A549 (cell line): ENCODE results near the gene ARHGEF28. TPM values are rescaled to one million over a fixed set of nuclear protein-coding genes. Genes with fewer than 3 reads are reported as not detected.

Experiments
- ATAC-seq, 2 experiments: fragments of 200-7000 bp in 1 of 2; fragments of >200 bp in 1 of 2; cut with Nextera tagmentation in 1 of 2; cut with Tn5 transposase in 1 of 2; 3 replicates each; pipeline versions ENCODE4 v1.8.0 to v1.9.1; 2018 to 2020; ENCODE audit warnings: mild to moderate bottlenecking in 1 of 2, moderate library complexity in 1 of 2
- CTCF ChIA-PET: fragments of 300-600 bp; sonication (Branson Sonifier 250); formaldehyde crosslinking; extraction: SDS; loops from one replicate; lab custom pipeline; 2021; ENCODE audit warnings: antibody characterized with exemption, inconsistent platforms; lab: Yijun Ruan, JAX
- POLR2A ChIA-PET: fragments of 350-600 bp; formaldehyde crosslinking; extraction: SDS; loops from one replicate; lab custom pipeline; 2021; ENCODE audit warnings: antibody characterized with exemption, inconsistent platforms; lab: Yijun Ruan, JAX
- DNase-seq, 2 experiments: peaks; one replicate each; pipeline versions ENCODE4 v3.0.0 to v3.0.0-alpha.2; 2011 to 2016; ENCODE audit warnings: low read depth in 1 of 2, low spot score in 1 of 2
- FAIRE-seq: peaks from 2 replicates; lab custom pipeline; 2011; peaks lifted over from hg19 to GRCh38; lab: Jason Lieb, UNC
- H3K27ac ChIP-seq, 2 experiments: fragments of >200 bp; sonication (Bioruptor Twin); formaldehyde crosslinking; 3 replicates each; pipeline ENCODE4 v1.5.1; 2016 to 2017
- H3K4me1 ChIP-seq: fragments of >200 bp; sonication (Bioruptor Twin); formaldehyde crosslinking; 3 replicates; pipeline ENCODE4 v1.6.1; 2016
- H3K4me2 ChIP-seq: fragments of >200 bp; sonication (Bioruptor Twin); formaldehyde crosslinking; 3 replicates; pipeline ENCODE4 v1.6.1; 2016
- H3K4me3 ChIP-seq: fragments of >200 bp; sonication (Bioruptor Twin); formaldehyde crosslinking; 3 replicates; pipeline ENCODE4 v1.5.1; 2016
- H3K9me3 ChIP-seq: fragments of >200 bp; sonication (Bioruptor Twin); formaldehyde crosslinking; 3 replicates; pipeline ENCODE4 v1.6.1; 2016
- CHD2 ChIP-seq: fragments of 150-350 bp; IDR thresholded peaks from 2 replicates; pipeline ENCODE4 v1.6.1; 2014; ENCODE audit warnings: low read length; ENCODE audit not compliant: partially characterized antibody
- CHD4 ChIP-seq: fragments of 200-600 bp; sonication (generic); IDR thresholded peaks from 2 replicates; pipeline ENCODE4 v1.6.1; 2016; ENCODE audit warnings: antibody characterized with exemption, mild to moderate bottlenecking, borderline replicate concordance
- EP300 ChIP-seq, 2 experiments: fragments of >200 bp; sonication (Bioruptor Twin); formaldehyde crosslinking; IDR thresholded peaks; 2 replicates in 1 of 2; 3 replicates in 1 of 2; pipeline ENCODE4 v1.6.1; 2016 to 2017
- HOXB13 ChIP-seq: fragments of 250-450 bp; sonication (Bioruptor Pico); IDR thresholded peaks from 2 replicates; pipeline ENCODE4 v1.5.0; 2020; ENCODE audit warnings: low read depth, mild to moderate bottlenecking, moderate library complexity
- HOXB5 ChIP-seq: fragments of 250-450 bp; sonication (Bioruptor Pico); IDR thresholded peaks from 2 replicates; pipeline ENCODE4 v1.5.0; 2020; ENCODE audit warnings: mild to moderate bottlenecking, moderate library complexity
- JUN ChIP-seq, 2 experiments: fragments of >200 bp; sonication (Bioruptor Twin); formaldehyde crosslinking; IDR thresholded peaks; 2 replicates in 1 of 2; 3 replicates in 1 of 2; pipeline ENCODE4 v1.6.1; 2016 to 2017
- MAFK ChIP-seq: fragments of 450-650 bp; IDR thresholded peaks from 2 replicates; pipeline ENCODE4 v1.6.1; 2014; ENCODE audit not compliant: partially characterized antibody
- NFE2L2 ChIP-seq: fragments of 150-350 bp; conservative IDR thresholded peaks from 2 replicates; pipeline ENCODE4 v1.6.1; 2014; ENCODE audit warnings: low read length
- NPAS2 ChIP-seq: fragments of 250-450 bp; sonication (Bioruptor Pico); IDR thresholded peaks from 2 replicates; pipeline ENCODE4 v1.8.0; 2022; ENCODE audit warnings: mild to moderate bottlenecking, moderate library complexity, borderline replicate concordance
- POLR2A ChIP-seq: IDR thresholded peaks from 2 replicates; pipeline ENCODE4 v1.6.1; 2012; ENCODE audit warnings: mild to moderate bottlenecking, low read length
- POLR2AphosphoS2 ChIP-seq: conservative IDR thresholded peaks from 2 replicates; pipeline ENCODE4 v1.6.1; 2012; ENCODE audit warnings: low read length, improper control_type of control experiment, inconsistent platforms
- SMC3 ChIP-seq: fragments of >200 bp; sonication (Bioruptor Twin); formaldehyde crosslinking; IDR thresholded peaks from 3 replicates; pipeline ENCODE4 v1.6.1; 2018; ENCODE audit warnings: inconsistent platforms
- TP53 ChIP-seq: fragments of 250-450 bp; sonication (Bioruptor Pico); IDR thresholded peaks from 2 replicates; pipeline ENCODE4 v1.5.0; 2021; ENCODE audit warnings: mild to moderate bottlenecking, moderate library complexity
- ZFP36 ChIP-seq: fragments of 450-650 bp; IDR thresholded peaks from 2 replicates; pipeline ENCODE4 v1.6.1; 2014; ENCODE audit warnings: borderline replicate concordance; ENCODE audit not compliant: partially characterized antibody
- ZNF302 ChIP-seq: fragments of 250-450 bp; sonication (Bioruptor Pico); IDR thresholded peaks from 2 replicates; pipeline ENCODE4 v1.9.0; 2021; ENCODE audit warnings: inconsistent platforms, mild to moderate bottlenecking, moderate library complexity
- ZSCAN20 ChIP-seq: fragments of 250-450 bp; sonication (Bioruptor Pico); IDR thresholded peaks from 2 replicates; pipeline ENCODE4 v1.8.0; 2022; ENCODE audit warnings: mild to moderate bottlenecking, moderate library complexity
- WGBS: methylation state at CpG from one replicate; pipeline ENCODE4 v1.1.6; 2017; ENCODE audit errors: missing lambda C conversion rate; 5-methylcytosine and 5-hydroxymethylcytosine counted together
- polyA plus RNA-seq, 4 experiments: library from polyadenylated mRNA; depleted of rRNA in 3 of 4; stranded (reverse); fragments of >200 nt; fragmentation: RNase III in 1 of 4; extraction: RNeasy Plus Mini Kit Qiagen cat#74134 plus additional on column Dnase treatment in 1 of 4; gene quantifications; 2 replicates in 3 of 4; 3 replicates in 1 of 4; pipeline ENCODE4 v1.2.3, GENCODE V29; 2011 to 2017
- TF ChIP-seq, protein P1 (sequence below): fragments of 250-450 bp; sonication (Bioruptor Pico); IDR thresholded peaks from 2 replicates; pipeline ENCODE4 v1.5.0; 2020; ENCODE audit warnings: low read depth, mild to moderate bottlenecking, moderate library complexity
- TF ChIP-seq, protein P2 (sequence below): fragments of 250-450 bp; sonication (Bioruptor Pico); IDR thresholded peaks from 2 replicates; pipeline ENCODE4 v1.5.0; 2021; ENCODE audit warnings: mild to moderate bottlenecking, moderate library complexity, borderline replicate concordance
- TF ChIP-seq, protein P3 (sequence below): fragments of >200 bp; sonication (Bioruptor Twin); formaldehyde crosslinking; IDR thresholded peaks from 3 replicates; pipeline ENCODE4 v1.6.1; 2016
- TF ChIP-seq, protein P4 (sequence below): fragments of >200 bp; sonication (Bioruptor Twin); formaldehyde crosslinking; IDR thresholded peaks from 2 replicates; pipeline ENCODE4 v1.6.1; 2016
- TF ChIP-seq, protein P5 (sequence below): fragments of 450-650 bp; IDR thresholded peaks from 2 replicates; pipeline ENCODE4 v1.6.1; 2014; ENCODE audit warnings: antibody characterized with exemption
- TF ChIP-seq, protein P6 (sequence below): IDR thresholded peaks from 2 replicates; pipeline ENCODE4 v1.6.1; 2012

Gene ARHGEF28
- polyA plus RNA-seq, 2 of the 4 experiments (the other 2 are of a cell fraction), result 17.0 to 22.3 TPM

DNA sequence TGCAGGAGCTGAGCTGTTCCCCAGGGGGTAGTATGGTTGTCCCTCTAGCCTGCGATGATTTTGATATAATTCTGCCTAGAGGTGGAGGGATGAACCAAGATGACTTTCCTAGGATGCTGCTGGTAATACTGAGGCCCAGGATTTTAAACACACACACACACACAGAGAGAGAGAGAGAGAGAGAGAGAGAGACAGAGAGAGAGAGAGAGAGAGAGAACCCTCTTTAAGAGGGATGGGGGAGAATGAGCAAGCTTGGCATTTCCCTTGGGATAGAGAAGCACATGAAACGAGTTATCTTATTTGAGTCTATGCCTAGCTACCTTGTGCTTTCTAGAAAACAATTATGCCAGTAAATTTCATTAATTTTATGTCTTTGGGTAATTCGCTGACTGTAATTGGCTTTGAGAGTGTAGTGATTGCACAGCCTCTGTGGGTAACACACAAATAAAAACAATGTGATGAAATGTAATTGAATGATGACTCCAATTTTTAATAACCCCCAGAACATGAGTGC, 338.4 kb downstream of the ARHGEF28 start:
- POLR2A ChIA-PET, result no interaction called here
- Histone ChIP-seq H3K4me1 (no peaks in the 10 kb centered on the region), H3K9me3 (no peaks in the 10 kb centered on the region), H3K4me3 (no peak overlapping the region), H3K27ac (no peak overlapping the region), H3K4me2 (no peak overlapping the region)
- CTCF ChIA-PET, result no interaction called here
- no peak for TF ChIP-seq MAFK
- TF ChIP-seq HOXB5 (CRISPR knock-in tag), result no peak
- TF ChIP-seq ZSCAN20 (CRISPR knock-in tag), result no peak
- ATAC-seq (no peak), FAIRE-seq (no peak), DNase-seq (no peak)
- WGBS, result 52% methylated on average over 3 of the region's 3 CpGs

DNA sequence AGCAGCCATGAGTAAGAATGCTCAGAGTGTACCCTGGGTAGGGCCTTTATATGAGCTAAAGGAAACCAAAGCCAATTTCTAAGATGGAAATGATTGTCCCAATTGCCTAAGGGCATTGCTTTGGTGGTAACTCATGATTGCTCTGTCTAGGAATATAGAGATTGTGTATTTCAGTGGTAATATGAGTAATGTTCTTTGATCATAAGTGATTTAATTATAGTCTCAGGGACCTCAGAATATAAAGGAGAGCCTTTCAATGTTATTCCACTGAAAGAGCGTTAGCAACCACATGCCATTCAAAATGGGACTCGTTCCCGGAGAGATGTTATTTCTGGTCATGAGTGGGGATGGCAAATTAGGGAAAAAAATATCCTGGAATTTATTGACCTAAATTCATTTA, 340.5 kb downstream of the ARHGEF28 start:
- no peak overlapping the region for H3K4me2 ChIP-seq
- ATAC-seq (no peak), DNase-seq (no peak), FAIRE-seq (no peak)
- WGBS, result 88% methylated on average over 3 of the region's 3 CpGs
- no peak overlapping the region for H3K27ac ChIP-seq
- no peak overlapping the region for H3K4me3 ChIP-seq
- POLR2A ChIA-PET, result no interaction called here
- TF ChIP-seq, protein P1, sequence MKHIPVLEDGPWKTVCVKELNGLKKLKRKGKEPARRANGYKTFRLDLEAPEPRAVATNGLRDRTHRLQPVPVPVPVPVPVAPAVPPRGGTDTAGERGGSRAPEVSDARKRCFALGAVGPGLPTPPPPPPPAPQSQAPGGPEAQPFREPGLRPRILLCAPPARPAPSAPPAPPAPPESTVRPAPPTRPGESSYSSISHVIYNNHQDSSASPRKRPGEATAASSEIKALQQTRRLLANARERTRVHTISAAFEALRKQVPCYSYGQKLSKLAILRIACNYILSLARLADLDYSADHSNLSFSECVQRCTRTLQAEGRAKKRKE, result no peak
- TF ChIP-seq, protein P2, sequence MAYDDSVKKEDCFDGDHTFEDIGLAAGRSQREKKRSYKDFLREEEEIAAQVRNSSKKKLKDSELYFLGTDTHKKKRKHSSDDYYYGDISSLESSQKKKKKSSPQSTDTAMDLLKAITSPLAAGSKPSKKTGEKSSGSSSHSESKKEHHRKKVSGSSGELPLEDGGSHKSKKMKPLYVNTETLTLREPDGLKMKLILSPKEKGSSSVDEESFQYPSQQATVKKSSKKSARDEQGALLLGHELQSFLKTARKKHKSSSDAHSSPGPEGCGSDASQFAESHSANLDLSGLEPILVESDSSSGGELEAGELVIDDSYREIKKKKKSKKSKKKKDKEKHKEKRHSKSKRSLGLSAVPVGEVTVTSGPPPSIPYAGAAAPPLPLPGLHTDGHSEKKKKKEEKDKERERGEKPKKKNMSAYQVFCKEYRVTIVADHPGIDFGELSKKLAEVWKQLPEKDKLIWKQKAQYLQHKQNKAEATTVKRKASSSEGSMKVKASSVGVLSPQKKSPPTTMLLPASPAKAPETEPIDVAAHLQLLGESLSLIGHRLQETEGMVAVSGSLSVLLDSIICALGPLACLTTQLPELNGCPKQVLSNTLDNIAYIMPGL, result no peak
- no peak for TF ChIP-seq JUN (IDR thresholded peaks at IDR 0.05)
- TF ChIP-seq NFE2L2, result no peak
- TF ChIP-seq, protein P3, sequence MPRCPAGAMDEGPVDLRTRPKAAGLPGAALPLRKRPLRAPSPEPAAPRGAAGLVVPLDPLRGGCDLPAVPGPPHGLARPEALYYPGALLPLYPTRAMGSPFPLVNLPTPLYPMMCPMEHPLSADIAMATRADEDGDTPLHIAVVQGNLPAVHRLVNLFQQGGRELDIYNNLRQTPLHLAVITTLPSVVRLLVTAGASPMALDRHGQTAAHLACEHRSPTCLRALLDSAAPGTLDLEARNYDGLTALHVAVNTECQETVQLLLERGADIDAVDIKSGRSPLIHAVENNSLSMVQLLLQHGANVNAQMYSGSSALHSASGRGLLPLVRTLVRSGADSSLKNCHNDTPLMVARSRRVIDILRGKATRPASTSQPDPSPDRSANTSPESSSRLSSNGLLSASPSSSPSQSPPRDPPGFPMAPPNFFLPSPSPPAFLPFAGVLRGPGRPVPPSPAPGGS, result no peak
- TF ChIP-seq, all 56 proteins: peak for 0
- H3K4me1 ChIP-seq, result no peaks in the 10 kb centered on the region
- no peaks in the 10 kb centered on the region for H3K9me3 ChIP-seq
- CTCF ChIA-PET, result interaction anchor here (1.3 kb wide), 1 partner anchor 17 kb away, joined by 3 read pairs; no protein-coding TSS in a partner anchor

DNA sequence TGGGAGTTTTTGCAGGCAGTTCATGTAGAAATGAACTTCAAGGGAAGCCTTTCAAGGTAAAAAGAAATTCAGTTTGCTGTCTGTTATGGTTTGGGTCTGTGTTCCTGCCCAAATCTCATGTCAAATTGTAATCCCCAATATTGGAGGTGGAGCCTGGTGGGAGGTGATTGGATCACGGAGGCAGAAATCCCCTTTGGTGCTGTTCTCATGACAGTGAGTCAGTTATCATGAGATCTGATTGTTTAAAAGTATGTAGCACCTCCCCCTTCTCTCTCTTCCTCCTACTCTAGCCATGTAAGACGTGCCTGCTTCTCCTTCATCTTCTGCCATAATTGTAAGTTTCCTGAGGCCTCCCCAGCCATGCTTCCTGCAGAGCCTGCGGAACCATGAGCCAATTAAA, 341.4 kb downstream of the ARHGEF28 start:
- no peak for DNase-seq
- Histone ChIP-seq H3K4me2 (no peak overlapping the region), H3K4me1 (no peaks in the 10 kb centered on the region), H3K4me3 (no peak overlapping the region), H3K9me3 (no peaks in the 10 kb centered on the region), H3K27ac (no peak overlapping the region)
- WGBS, result 35% methylated on average over 3 of the region's 3 CpGs
- ChIA-PET CTCF (no interaction called here), POLR2A (no interaction called here)
- ATAC-seq, result no peak
- FAIRE-seq, result no peak
- no peak for TF ChIP-seq NPAS2 (CRISPR knock-in tag)
- TF ChIP-seq POLR2AphosphoS2, result no peak
- TF ChIP-seq ZFP36, result no peak
- TF ChIP-seq, protein P4, sequence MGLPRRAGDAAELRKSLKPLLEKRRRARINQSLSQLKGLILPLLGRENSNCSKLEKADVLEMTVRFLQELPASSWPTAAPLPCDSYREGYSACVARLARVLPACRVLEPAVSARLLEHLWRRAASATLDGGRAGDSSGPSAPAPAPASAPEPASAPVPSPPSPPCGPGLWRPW, result no peak
- no peak for TF ChIP-seq CHD4
- TF ChIP-seq SMC3, result no peak
- TF ChIP-seq, protein P3, result no peak
- TF ChIP-seq, protein P5, sequence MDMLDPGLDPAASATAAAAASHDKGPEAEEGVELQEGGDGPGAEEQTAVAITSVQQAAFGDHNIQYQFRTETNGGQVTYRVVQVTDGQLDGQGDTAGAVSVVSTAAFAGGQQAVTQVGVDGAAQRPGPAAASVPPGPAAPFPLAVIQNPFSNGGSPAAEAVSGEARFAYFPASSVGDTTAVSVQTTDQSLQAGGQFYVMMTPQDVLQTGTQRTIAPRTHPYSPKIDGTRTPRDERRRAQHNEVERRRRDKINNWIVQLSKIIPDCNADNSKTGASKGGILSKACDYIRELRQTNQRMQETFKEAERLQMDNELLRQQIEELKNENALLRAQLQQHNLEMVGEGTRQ, result no peak
- no peak for TF ChIP-seq EP300 (IDR thresholded peaks at IDR 0.05)
- TF ChIP-seq TP53 (CRISPR knock-in tag), result no peak
- TF ChIP-seq, protein P6, sequence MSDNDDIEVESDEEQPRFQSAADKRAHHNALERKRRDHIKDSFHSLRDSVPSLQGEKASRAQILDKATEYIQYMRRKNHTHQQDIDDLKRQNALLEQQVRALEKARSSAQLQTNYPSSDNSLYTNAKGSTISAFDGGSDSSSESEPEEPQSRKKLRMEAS, result no peak
- no peak for TF ChIP-seq HOXB5 (CRISPR knock-in tag)
- TF ChIP-seq POLR2A, result no peak
- TF ChIP-seq ZNF302 (CRISPR knock-in tag), result no peak
- no peak for TF ChIP-seq CHD2
- TF ChIP-seq HOXB13, result no peak
